GM12892 (cell line): ENCODE results near the gene SPATA13.
"Not testable (repeated sequence)": the region's sequence is repeated elsewhere in the genome, so short reads cannot be mapped to it uniquely, and the experiment has no call there.

Source experiments
- POLR2AphosphoS5 ChIP-seq: IDR thresholded peaks from 2 replicates; pipeline ENCODE4 v1.6.1; 2011; ENCODE audit warnings: low read depth, low read length, control low read depth
- TAF1 ChIP-seq: IDR thresholded peaks from 2 replicates; pipeline ENCODE4 v1.6.1; 2011; ENCODE audit warnings: low read depth, mild to moderate bottlenecking, control low read depth, low read length, borderline replicate concordance

GRCh38 chr13:24327598-24327997 lies 167.1 kb downstream of the SPATA13 start:
- not testable (repeated sequence) for TF ChIP-seq POLR2AphosphoS5, TAF1
